Prostate gland (tissue), 2 donors: Measurements from ENCODE around the gene GSX2. TPM values are rescaled to one million over a fixed set of nuclear protein-coding genes. Genes with fewer than 3 reads are reported as not detected.

Source experiments
- DNase-seq: peaks from one replicate; pipeline ENCODE4 v3.0.0-alpha.2; 2019; ENCODE audit warnings: low spot score
- H3K27ac ChIP-seq, 2 donors: fragments of 200-600 bp; sonication (generic); 2 replicates each; pipeline ENCODE4 v1.5.1; 2017 to 2019
- H3K27me3 ChIP-seq: fragments of 200-600 bp; sonication (generic); replicated peaks from 2 replicates; pipeline ENCODE4 v1.5.1; 2019; ENCODE audit not compliant: insufficient read depth
- H3K36me3 ChIP-seq, 2 donors: fragments of 200-600 bp; sonication (generic); 1 replicate in 1 of 2; 2 replicates in 1 of 2; pipeline versions ENCODE4 v1.5.1 to v1.8.1; 2017 to 2019
- H3K4me1 ChIP-seq: fragments of 200-600 bp; sonication (generic); replicated peaks from 2 replicates; pipeline ENCODE4 v1.5.1; 2019
- H3K4me3 ChIP-seq, 2 donors: fragments of 200-600 bp; sonication (generic); 2 replicates each; pipeline ENCODE4 v1.5.1; 2017 to 2019
- H3K9me3 ChIP-seq: fragments of 200-600 bp; sonication (generic); 2 replicates; pipeline ENCODE4 v1.5.1; 2017
- POLR2A ChIP-seq: fragments of 450-650 bp; IDR thresholded peaks from one replicate; pipeline ENCODE4 v1.6.1; 2016; ENCODE audit warnings: antibody characterized with exemption, mild to moderate bottlenecking
- POLR2AphosphoS5 ChIP-seq: sonication (generic); formaldehyde crosslinking; IDR thresholded peaks from one replicate; pipeline ENCODE4 v1.6.1; 2017; ENCODE audit warnings: antibody characterized with exemption
- WGBS: methylation state at CpG from one replicate; pipeline ENCODE4 v1.1.5; 2018; 5-methylcytosine and 5-hydroxymethylcytosine counted together
- intact Hi-C: fragments of 100-400 bp; cut with DNase I; formaldehyde crosslinking; loops from one replicate; pipeline ENCODE4 v1.14.2; 2022
- small RNA-seq, 2 donors: library from RNA; depleted of rRNA; stranded (forward); fragments of <200 nt; gene quantifications; one replicate each; pipeline ENCODE3, GENCODE V24; 2016
- total RNA-seq, 2 donors: library from RNA; depleted of rRNA; stranded (reverse); fragments of >200 nt; gene quantifications; one replicate each; pipeline ENCODE4 v1.1.0, GENCODE V29; 2016
- TF ChIP-seq, protein P1 (sequence below), 4 experiments: fragments of 200-600 bp in 2 of 4; fragments of 450-650 bp in 2 of 4; sonication (generic) in 2 of 4; IDR thresholded peaks; 1 replicate in 3 of 4; 2 replicates in 1 of 4; pipeline ENCODE4 v1.5.1; 2016 to 2019; ENCODE audit warnings: antibody characterized with exemption in 4 of 4, mild to moderate bottlenecking in 2 of 4, moderate library complexity in 2 of 4

The GSX2 gene
- total RNA-seq, 2 donors from 2014 or later, result not detected

DNA sequence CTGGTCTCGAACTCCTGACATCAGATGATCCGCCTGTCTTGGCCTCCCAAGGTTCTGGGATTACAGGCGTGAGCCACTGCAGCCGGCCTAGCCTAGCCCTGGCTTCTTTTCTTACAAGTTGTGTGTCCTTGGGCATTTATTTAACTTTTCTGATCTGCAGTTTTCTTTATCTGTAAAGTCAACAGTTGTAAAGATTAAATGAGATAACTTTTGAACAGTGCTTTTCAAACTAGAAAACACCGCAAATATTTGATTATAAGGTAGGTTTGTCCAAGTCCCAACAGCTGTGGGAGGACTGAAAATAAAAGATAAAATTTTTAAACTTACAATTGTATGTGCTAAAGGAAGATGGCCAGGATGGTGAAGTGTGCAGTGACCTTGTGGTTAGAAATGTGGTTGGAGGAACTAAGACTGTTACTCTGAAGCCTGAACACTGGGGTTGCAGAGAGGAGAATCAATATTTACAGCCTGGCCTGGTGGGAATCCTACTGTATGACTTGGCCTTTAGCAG is 44.8 kb downstream of the GSX2 start:
- no peak overlapping the region for H3K27ac ChIP-seq
- no peaks in the 10 kb centered on the region for H3K27me3 ChIP-seq
- no peak overlapping the region for H3K4me3 ChIP-seq
- DNase-seq, result peak; percentile 30
- no peaks in the 10 kb centered on the region for H3K36me3 ChIP-seq
- peak; percentile 61 for TF ChIP-seq POLR2AphosphoS5
- TF ChIP-seq, protein P1, sequence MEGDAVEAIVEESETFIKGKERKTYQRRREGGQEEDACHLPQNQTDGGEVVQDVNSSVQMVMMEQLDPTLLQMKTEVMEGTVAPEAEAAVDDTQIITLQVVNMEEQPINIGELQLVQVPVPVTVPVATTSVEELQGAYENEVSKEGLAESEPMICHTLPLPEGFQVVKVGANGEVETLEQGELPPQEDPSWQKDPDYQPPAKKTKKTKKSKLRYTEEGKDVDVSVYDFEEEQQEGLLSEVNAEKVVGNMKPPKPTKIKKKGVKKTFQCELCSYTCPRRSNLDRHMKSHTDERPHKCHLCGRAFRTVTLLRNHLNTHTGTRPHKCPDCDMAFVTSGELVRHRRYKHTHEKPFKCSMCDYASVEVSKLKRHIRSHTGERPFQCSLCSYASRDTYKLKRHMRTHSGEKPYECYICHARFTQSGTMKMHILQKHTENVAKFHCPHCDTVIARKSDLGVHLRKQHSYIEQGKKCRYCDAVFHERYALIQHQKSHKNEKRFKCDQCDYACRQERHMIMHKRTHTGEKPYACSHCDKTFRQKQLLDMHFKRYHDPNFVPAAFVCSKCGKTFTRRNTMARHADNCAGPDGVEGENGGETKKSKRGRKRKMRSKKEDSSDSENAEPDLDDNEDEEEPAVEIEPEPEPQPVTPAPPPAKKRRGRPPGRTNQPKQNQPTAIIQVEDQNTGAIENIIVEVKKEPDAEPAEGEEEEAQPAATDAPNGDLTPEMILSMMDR (IDR thresholded peaks at IDR 0.05), result no peak
- H3K4me1 ChIP-seq, result no peaks in the 10 kb centered on the region
- no peaks in the 10 kb centered on the region for H3K9me3 ChIP-seq
- intact Hi-C loops, result no loop called here
- 34% methylated on average over 5 of the region's 5 CpGs for WGBS

DNA sequence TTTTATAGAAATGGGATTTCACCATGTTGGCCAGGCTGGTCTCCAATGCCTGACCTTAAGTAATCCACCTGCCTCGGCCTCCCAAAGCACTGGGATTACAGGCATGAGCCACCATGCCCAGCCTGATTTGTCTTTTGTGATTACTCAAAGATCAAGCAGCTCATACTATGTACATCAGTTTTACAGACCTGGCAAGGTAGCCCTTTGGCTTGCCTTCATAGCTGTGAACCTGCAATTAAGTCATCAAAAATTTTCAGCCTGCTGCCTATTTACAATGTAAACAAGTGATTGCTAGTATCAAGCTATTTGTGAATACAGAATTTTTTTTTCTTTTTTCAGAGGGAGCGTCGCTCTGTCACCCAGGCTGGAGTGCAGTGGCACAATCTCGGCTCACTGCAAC is 46.2 kb downstream of the GSX2 start:
- intact Hi-C loops, result no loop called here
- 50% methylated on average over 4 of the region's 4 CpGs for whole genome bisulfite sequencing
- Histone ChIP-seq H3K27ac (no peak overlapping the region), H3K36me3 (no peaks in the 10 kb centered on the region), H3K9me3 (no peaks in the 10 kb centered on the region), H3K4me3 (no peak overlapping the region), H3K27me3 (no peaks in the 10 kb centered on the region), H3K4me1 (no peaks in the 10 kb centered on the region)
- no peak for TF ChIP-seq POLR2A
- TF ChIP-seq, protein P1 (IDR thresholded peaks at IDR 0.05), result no peak
- peak; percentile 69 for TF ChIP-seq POLR2AphosphoS5
- DNase-seq, result peak; percentile 46

DNA sequence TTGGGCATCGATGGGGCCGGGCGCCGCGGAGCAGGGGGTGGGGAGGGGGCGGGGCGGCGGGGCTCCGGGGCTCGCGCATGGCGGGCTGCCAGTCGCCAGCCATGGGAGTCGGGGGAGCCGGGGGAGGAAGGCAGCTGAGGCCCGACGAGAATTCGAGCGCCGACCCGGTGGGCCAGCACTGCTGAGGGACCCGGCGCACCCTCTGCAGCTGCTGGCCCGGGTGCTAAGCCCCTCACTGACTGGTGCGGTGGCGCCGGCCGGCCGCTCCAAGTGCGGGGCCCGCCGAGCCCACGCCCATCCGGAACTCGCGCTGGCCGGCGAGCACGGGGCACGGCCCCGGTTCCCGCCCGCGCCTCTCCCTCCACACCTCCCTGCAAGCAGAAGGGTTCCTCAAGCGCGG is 49.4 kb downstream of the GSX2 start:
- TF ChIP-seq POLR2A (no peak), POLR2AphosphoS5 (no peak)
- TF ChIP-seq, protein P1 (IDR thresholded peaks at IDR 0.05), result no peak
- Histone ChIP-seq H3K36me3 (no peaks in the 10 kb centered on the region), H3K27me3 (no peaks in the 10 kb centered on the region), H3K9me3 (no peaks in the 10 kb centered on the region), H3K4me1 (no peaks in the 10 kb centered on the region), H3K27ac (no peak overlapping the region), H3K4me3 (no peak overlapping the region)
- no peak for DNase-seq
- WGBS, result 87% methylated on average over 43 of the region's 46 CpGs
- intact Hi-C loops, result no loop called here

Small RNAs within 50 kb of the gene (small RNA-seq; reads per million reads assigned to genes)
- gene AC110792.1, result 0 reads per million in 2 donors

Other genes starting within 250 kb of the GSX2 start
- gene CHIC2, start 35.6 kb upstream of the GSX2 start, total RNA-seq, result 10 to 100 TPM; 38.7 to 84.8 TPM
- 10 to 100 TPM in 1 of 2 donors, 1 to 10 TPM in 1; 5.8 to 82.2 TPM for gene PDGFRA, start 129.1 kb downstream of the GSX2 start, total RNA-seq